ENCODE measurements around the gene PSAPL1.

DNA sequence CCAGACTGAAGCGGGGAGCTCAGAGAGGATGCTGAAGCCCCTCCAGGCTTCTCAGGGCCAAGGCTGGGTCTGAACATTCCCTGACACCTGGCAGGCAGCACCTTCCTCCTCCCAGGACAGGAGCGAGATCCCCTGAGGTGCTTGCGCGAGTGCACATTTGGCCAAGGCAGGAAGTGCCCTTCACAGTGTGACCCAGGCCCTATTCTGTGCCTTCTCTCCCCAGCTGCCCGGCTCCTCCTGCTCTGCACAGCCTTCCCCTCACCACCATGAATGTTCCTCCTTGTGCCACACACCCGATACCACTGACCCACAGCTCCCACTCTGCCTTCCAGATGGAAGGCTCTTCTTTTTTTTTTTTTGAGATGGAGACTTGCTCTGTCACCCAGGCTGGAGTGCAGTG is 17.1 kb upstream of the PSAPL1 start:
- TF ChIP-seq, protein P1, sequence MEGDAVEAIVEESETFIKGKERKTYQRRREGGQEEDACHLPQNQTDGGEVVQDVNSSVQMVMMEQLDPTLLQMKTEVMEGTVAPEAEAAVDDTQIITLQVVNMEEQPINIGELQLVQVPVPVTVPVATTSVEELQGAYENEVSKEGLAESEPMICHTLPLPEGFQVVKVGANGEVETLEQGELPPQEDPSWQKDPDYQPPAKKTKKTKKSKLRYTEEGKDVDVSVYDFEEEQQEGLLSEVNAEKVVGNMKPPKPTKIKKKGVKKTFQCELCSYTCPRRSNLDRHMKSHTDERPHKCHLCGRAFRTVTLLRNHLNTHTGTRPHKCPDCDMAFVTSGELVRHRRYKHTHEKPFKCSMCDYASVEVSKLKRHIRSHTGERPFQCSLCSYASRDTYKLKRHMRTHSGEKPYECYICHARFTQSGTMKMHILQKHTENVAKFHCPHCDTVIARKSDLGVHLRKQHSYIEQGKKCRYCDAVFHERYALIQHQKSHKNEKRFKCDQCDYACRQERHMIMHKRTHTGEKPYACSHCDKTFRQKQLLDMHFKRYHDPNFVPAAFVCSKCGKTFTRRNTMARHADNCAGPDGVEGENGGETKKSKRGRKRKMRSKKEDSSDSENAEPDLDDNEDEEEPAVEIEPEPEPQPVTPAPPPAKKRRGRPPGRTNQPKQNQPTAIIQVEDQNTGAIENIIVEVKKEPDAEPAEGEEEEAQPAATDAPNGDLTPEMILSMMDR (IDR thresholded peaks at IDR 0.05): no peak
- TF ChIP-seq POLR2A (IDR thresholded peaks at IDR 0.05): no peak
